Smooth muscle cell (in vitro differentiated cells): ENCODE data around the gene MYRF. TPM values are rescaled to one million over a fixed set of nuclear protein-coding genes. Genes with fewer than 3 reads are reported as not detected.

Experiments
- DNase-seq: peaks from one replicate; lab custom pipeline; 2025; ENCODE audit not compliant: unreplicated experiment; lab: John Stamatoyannopoulos, UW
- H2AFZ ChIP-seq: fragments of 200-600 bp; sonication (generic); 2 replicates; pipeline ENCODE4 v1.6.0; 2016; ENCODE audit warnings: antibody characterized with exemption, low read depth, mild to moderate bottlenecking
- H3F3A ChIP-seq: fragments of 200-600 bp; sonication (generic); 2 replicates; pipeline ENCODE4 v1.6.0; 2017; ENCODE audit warnings: antibody characterized with exemption, low read depth
- H3K27ac ChIP-seq: fragments of 200-600 bp; sonication (generic); 2 replicates; pipeline ENCODE4 v1.5.1; 2016; ENCODE audit warnings: low read depth, mild to moderate bottlenecking
- H3K27me3 ChIP-seq: fragments of 200-600 bp; sonication (generic); 2 replicates; pipeline ENCODE4 v1.6.1; 2016; ENCODE audit warnings: low read depth, mild to moderate bottlenecking
- H3K36me3 ChIP-seq: fragments of 200-600 bp; sonication (generic); 2 replicates; pipeline ENCODE4 v1.5.1; 2016; ENCODE audit warnings: low read depth
- H3K4me1 ChIP-seq: fragments of 200-600 bp; sonication (generic); 2 replicates; pipeline ENCODE4 v1.5.1; 2016; ENCODE audit warnings: low read depth
- H3K4me2 ChIP-seq: fragments of 200-600 bp; sonication (generic); 2 replicates; pipeline ENCODE4 v1.6.0; 2016; ENCODE audit warnings: mild to moderate bottlenecking
- H3K4me3 ChIP-seq: fragments of 200-600 bp; sonication (generic); 2 replicates; pipeline ENCODE4 v1.5.1; 2016; ENCODE audit warnings: mild to moderate bottlenecking
- H3K79me2 ChIP-seq: fragments of 200-600 bp; sonication (generic); 2 replicates; pipeline ENCODE4 v1.6.0; 2016; ENCODE audit warnings: low read depth, mild to moderate bottlenecking
- H3K9ac ChIP-seq: fragments of 200-600 bp; sonication (generic); 2 replicates; pipeline ENCODE4 v1.6.0; 2016; ENCODE audit warnings: low read depth
- H3K9me3 ChIP-seq: fragments of 200-600 bp; sonication (generic); replicated peaks from 2 replicates; pipeline ENCODE4 v1.5.1; 2016; ENCODE audit warnings: low read depth
- H4K20me1 ChIP-seq: fragments of 200-600 bp; sonication (generic); 2 replicates; pipeline ENCODE4 v1.6.0; 2016; ENCODE audit warnings: low read depth
- CTCF ChIP-seq: fragments of 200-600 bp; sonication (generic); IDR thresholded peaks from 2 replicates; pipeline ENCODE4 v1.5.1; 2017; ENCODE audit warnings: borderline replicate concordance, mild to moderate bottlenecking, antibody characterized with exemption; ENCODE audit not compliant: insufficient read depth, poor library complexity, severe bottlenecking
- WGBS: methylation state at CpG from one replicate; pipeline ENCODE4 v1.1.7; 2016; ENCODE audit warnings: low lambda C conversion rate; 5-methylcytosine and 5-hydroxymethylcytosine counted together
- polyA plus RNA-seq: library from polyadenylated mRNA; unstranded; fragments of >200 nt; fragmentation: Nextera tagmentation; extraction: Ambion mirVana; gene quantifications from 2 replicates; pipeline ENCODE4 v1.2.1, GENCODE V29; 2016
- total RNA-seq: library from RNA; depleted of rRNA; stranded (reverse); fragments of >200 nt; gene quantifications from 2 replicates; pipeline ENCODE4 v1.2.3, GENCODE V29; 2014

The MYRF gene
- total and polyA plus RNA-seq, 2 experiments from 2014 or later = 11.1 to 13.7 TPM

GRCh38 chr11:61714916-61715315 lies 37.5 kb upstream of the MYRF start:
- no peak overlapping the region for H3K4me3 ChIP-seq
- no peaks in the 10 kb centered on the region for H3K36me3 ChIP-seq
- no peak overlapping the region for H3K27ac ChIP-seq
- no peaks in the 10 kb centered on the region for H4K20me1 ChIP-seq
- H3K9me3 ChIP-seq = no peaks in the 10 kb centered on the region
- no peaks in the 10 kb centered on the region for H3F3A ChIP-seq
- no peaks in the 10 kb centered on the region for H3K27me3 ChIP-seq
- no peak for TF ChIP-seq CTCF
- DNase-seq = no peak
- H3K4me2 ChIP-seq = no peak overlapping the region
- H3K79me2 ChIP-seq = no peaks in the 10 kb centered on the region
- 96% methylated on average over 5 of the region's 5 CpGs for WGBS
- H3K4me1 ChIP-seq = peaks cover 9% of the 10 kb centered on the region
- no peak overlapping the region for H3K9ac ChIP-seq
- no peak overlapping the region for H2AFZ ChIP-seq

- Histone ChIP-seq H3K4me2 (no peak overlapping the region), H3K79me2 (no peaks in the 10 kb centered on the region), H3K36me3 (no peaks in the 10 kb centered on the region), H3K27me3 (no peaks in the 10 kb centered on the region), H4K20me1 (no peaks in the 10 kb centered on the region), H3K27ac (no peak overlapping the region), H3K9me3 (no peaks in the 10 kb centered on the region), H3K4me3 (no peak overlapping the region), H3K9ac (no peak overlapping the region), H2AFZ (no peak overlapping the region), H3K4me1 (peaks cover 9% of the 10 kb centered on the region), H3F3A (no peaks in the 10 kb centered on the region)
- DNase-seq = no peak
- TF ChIP-seq CTCF = no peak
- WGBS = 86% methylated on average over 4 of the region's 4 CpGs
These were observed 36.6 kb upstream of the MYRF start for GRCh38 chr11:61715867-61716266.

GRCh38 chr11:61716478-61717285 lies 35.8 kb upstream of the MYRF start:
- WGBS = 86% methylated on average over 13 of the region's 13 CpGs
- no peak overlapping the region for H3K4me2 ChIP-seq

More at GRCh38 chr11:61716478-61717285, 35.8 kb upstream of the MYRF start:
- no peak for TF ChIP-seq CTCF
- H3K4me1 ChIP-seq = peaks cover 9% of the 10 kb centered on the region
- no peaks in the 10 kb centered on the region for H3K36me3 ChIP-seq
- H3K79me2 ChIP-seq = no peaks in the 10 kb centered on the region
- H3K9ac ChIP-seq = no peak overlapping the region
- H3K9me3 ChIP-seq = no peaks in the 10 kb centered on the region
- no peak overlapping the region for H2AFZ ChIP-seq
- no peaks in the 10 kb centered on the region for H3F3A ChIP-seq
- no peak overlapping the region for H3K27ac ChIP-seq
- no peaks in the 10 kb centered on the region for H4K20me1 ChIP-seq
- no peaks in the 10 kb centered on the region for H3K27me3 ChIP-seq
- no peak overlapping the region for H3K4me3 ChIP-seq
- DNase-seq = no peak
